Smooth muscle cell (in vitro differentiated cells): ENCODE results near the gene CX3CL1. TPM values are rescaled to one million over a fixed set of nuclear protein-coding genes. Genes with fewer than 3 reads are reported as not detected.

Experiments used
- DNase-seq: peaks from one replicate; lab custom pipeline; 2025; ENCODE audit not compliant: unreplicated experiment; lab: John Stamatoyannopoulos, UW
- H2AFZ ChIP-seq: fragments of 200-600 bp; sonication (generic); 2 replicates; pipeline ENCODE4 v1.6.0; 2016; ENCODE audit warnings: antibody characterized with exemption, low read depth, mild to moderate bottlenecking
- H3F3A ChIP-seq: fragments of 200-600 bp; sonication (generic); 2 replicates; pipeline ENCODE4 v1.6.0; 2017; ENCODE audit warnings: antibody characterized with exemption, low read depth
- H3K27ac ChIP-seq: fragments of 200-600 bp; sonication (generic); 2 replicates; pipeline ENCODE4 v1.5.1; 2016; ENCODE audit warnings: low read depth, mild to moderate bottlenecking
- H3K27me3 ChIP-seq: fragments of 200-600 bp; sonication (generic); 2 replicates; pipeline ENCODE4 v1.6.1; 2016; ENCODE audit warnings: low read depth, mild to moderate bottlenecking
- H3K36me3 ChIP-seq: fragments of 200-600 bp; sonication (generic); 2 replicates; pipeline ENCODE4 v1.5.1; 2016; ENCODE audit warnings: low read depth
- H3K4me1 ChIP-seq: fragments of 200-600 bp; sonication (generic); 2 replicates; pipeline ENCODE4 v1.5.1; 2016; ENCODE audit warnings: low read depth
- H3K4me2 ChIP-seq: fragments of 200-600 bp; sonication (generic); 2 replicates; pipeline ENCODE4 v1.6.0; 2016; ENCODE audit warnings: mild to moderate bottlenecking
- H3K4me3 ChIP-seq: fragments of 200-600 bp; sonication (generic); 2 replicates; pipeline ENCODE4 v1.5.1; 2016; ENCODE audit warnings: mild to moderate bottlenecking
- H3K79me2 ChIP-seq: fragments of 200-600 bp; sonication (generic); 2 replicates; pipeline ENCODE4 v1.6.0; 2016; ENCODE audit warnings: low read depth, mild to moderate bottlenecking
- H3K9ac ChIP-seq: fragments of 200-600 bp; sonication (generic); 2 replicates; pipeline ENCODE4 v1.6.0; 2016; ENCODE audit warnings: low read depth
- H3K9me3 ChIP-seq: fragments of 200-600 bp; sonication (generic); replicated peaks from 2 replicates; pipeline ENCODE4 v1.5.1; 2016; ENCODE audit warnings: low read depth
- H4K20me1 ChIP-seq: fragments of 200-600 bp; sonication (generic); 2 replicates; pipeline ENCODE4 v1.6.0; 2016; ENCODE audit warnings: low read depth
- WGBS: methylation state at CpG from one replicate; pipeline ENCODE4 v1.1.7; 2016; ENCODE audit warnings: low lambda C conversion rate; 5-methylcytosine and 5-hydroxymethylcytosine counted together
- polyA plus RNA-seq: library from polyadenylated mRNA; unstranded; fragments of >200 nt; fragmentation: Nextera tagmentation; extraction: Ambion mirVana; gene quantifications from 2 replicates; pipeline ENCODE4 v1.2.1, GENCODE V29; 2016
- total RNA-seq: library from RNA; depleted of rRNA; stranded (reverse); fragments of >200 nt; gene quantifications from 2 replicates; pipeline ENCODE4 v1.2.3, GENCODE V29; 2014
- TF ChIP-seq, protein P1 (sequence below): fragments of 200-600 bp; sonication (generic); IDR thresholded peaks from 2 replicates; pipeline ENCODE4 v1.5.1; 2017; ENCODE audit warnings: borderline replicate concordance, mild to moderate bottlenecking, antibody characterized with exemption; ENCODE audit not compliant: insufficient read depth, poor library complexity, severe bottlenecking

The CX3CL1 gene
- total and polyA plus RNA-seq, 2 experiments from 2014 or later = 2.2 to 5.4 TPM

DNA sequence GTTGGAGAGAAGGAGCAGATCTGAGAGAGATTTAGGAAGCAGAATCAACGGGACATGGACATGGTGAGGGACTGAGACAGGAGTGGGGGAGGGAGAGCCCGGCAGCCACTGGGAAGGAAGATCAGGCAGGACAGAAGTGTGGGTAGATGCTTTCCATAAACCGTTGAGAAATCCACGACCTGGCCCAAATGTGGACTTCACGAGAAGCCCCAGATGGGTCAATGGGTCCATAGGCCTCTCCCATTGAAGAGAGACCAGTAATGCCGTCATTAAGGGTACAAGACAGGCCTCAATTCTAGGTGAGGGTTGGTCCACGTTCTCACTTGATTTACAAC, 14.2 kb upstream of the CX3CL1 start:
- H3K9ac ChIP-seq = no peak overlapping the region
- no peaks in the 10 kb centered on the region for H4K20me1 ChIP-seq
- H3K4me3 ChIP-seq = no peak overlapping the region
- no peak overlapping the region for H3K27ac ChIP-seq
- TF ChIP-seq, protein P1, sequence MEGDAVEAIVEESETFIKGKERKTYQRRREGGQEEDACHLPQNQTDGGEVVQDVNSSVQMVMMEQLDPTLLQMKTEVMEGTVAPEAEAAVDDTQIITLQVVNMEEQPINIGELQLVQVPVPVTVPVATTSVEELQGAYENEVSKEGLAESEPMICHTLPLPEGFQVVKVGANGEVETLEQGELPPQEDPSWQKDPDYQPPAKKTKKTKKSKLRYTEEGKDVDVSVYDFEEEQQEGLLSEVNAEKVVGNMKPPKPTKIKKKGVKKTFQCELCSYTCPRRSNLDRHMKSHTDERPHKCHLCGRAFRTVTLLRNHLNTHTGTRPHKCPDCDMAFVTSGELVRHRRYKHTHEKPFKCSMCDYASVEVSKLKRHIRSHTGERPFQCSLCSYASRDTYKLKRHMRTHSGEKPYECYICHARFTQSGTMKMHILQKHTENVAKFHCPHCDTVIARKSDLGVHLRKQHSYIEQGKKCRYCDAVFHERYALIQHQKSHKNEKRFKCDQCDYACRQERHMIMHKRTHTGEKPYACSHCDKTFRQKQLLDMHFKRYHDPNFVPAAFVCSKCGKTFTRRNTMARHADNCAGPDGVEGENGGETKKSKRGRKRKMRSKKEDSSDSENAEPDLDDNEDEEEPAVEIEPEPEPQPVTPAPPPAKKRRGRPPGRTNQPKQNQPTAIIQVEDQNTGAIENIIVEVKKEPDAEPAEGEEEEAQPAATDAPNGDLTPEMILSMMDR = no peak
- H3F3A ChIP-seq = no peaks in the 10 kb centered on the region
- H2AFZ ChIP-seq = no peak overlapping the region
- no peaks in the 10 kb centered on the region for H3K79me2 ChIP-seq
- no peak for DNase-seq
- H3K36me3 ChIP-seq = no peaks in the 10 kb centered on the region
- H3K27me3 ChIP-seq = no peaks in the 10 kb centered on the region
- no peaks in the 10 kb centered on the region for H3K9me3 ChIP-seq
- WGBS = 81% methylated on average over 7 of the region's 7 CpGs
- no peak overlapping the region for H3K4me2 ChIP-seq
- H3K4me1 ChIP-seq = no peaks in the 10 kb centered on the region

DNA sequence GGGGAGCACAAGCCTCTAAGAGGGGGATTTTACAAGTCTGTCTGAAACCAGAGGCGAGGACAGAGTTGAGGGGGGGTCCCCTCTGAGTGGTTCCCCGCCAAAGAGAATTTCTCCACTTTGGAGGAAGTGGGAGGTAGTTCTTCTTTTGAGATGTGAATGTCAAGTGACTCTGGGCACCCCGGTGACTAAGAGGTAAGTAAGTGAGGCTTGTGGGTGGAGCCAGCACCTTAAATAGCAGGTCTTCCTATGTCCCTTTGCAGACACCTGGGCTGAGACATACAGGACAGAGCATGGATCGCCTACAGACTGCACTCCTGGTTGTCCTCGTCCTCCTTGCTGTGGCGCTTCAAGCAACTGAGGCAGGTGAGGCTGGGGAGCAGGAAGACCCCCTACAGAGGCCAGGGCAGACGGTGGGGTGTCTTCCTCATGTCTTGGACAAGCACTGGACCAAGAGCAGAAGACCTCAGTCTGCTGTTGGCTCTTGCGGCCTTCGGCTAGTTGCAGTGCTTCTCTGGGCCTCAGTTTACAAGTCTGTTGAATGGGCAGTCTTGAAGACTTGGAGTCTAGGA, 13.7 kb upstream of the CX3CL1 start, which contains the start of gene CCL22:
TSS of gene CCL22 (plus strand) at position 257 of the 569 bp plus-strand sequence. CDS start at position 291, 34 bp downstream.
- Histone ChIP-seq H3K9me3 (no peaks in the 10 kb centered on the region), H3K27me3 (no peaks in the 10 kb centered on the region), H2AFZ (no peak within 1 kb of the TSS), H3K9ac (no peak within 1 kb of the TSS), H3K36me3 (no peaks in the 10 kb centered on the region), H3K4me2 (no peak within 1 kb of the TSS), H4K20me1 (no peaks in the 10 kb centered on the region), H3K79me2 (no peaks in the 10 kb centered on the region), H3K4me3 (no peak within 1 kb of the TSS), H3K4me1 (no peaks in the 10 kb centered on the region), H3K27ac (no peak within 1 kb of the TSS), H3F3A (no peaks in the 10 kb centered on the region)
- TF ChIP-seq, protein P1 = no peak
- no peak for DNase-seq
- WGBS = 87% methylated on average over 9 of the region's 9 CpGs

DNA sequence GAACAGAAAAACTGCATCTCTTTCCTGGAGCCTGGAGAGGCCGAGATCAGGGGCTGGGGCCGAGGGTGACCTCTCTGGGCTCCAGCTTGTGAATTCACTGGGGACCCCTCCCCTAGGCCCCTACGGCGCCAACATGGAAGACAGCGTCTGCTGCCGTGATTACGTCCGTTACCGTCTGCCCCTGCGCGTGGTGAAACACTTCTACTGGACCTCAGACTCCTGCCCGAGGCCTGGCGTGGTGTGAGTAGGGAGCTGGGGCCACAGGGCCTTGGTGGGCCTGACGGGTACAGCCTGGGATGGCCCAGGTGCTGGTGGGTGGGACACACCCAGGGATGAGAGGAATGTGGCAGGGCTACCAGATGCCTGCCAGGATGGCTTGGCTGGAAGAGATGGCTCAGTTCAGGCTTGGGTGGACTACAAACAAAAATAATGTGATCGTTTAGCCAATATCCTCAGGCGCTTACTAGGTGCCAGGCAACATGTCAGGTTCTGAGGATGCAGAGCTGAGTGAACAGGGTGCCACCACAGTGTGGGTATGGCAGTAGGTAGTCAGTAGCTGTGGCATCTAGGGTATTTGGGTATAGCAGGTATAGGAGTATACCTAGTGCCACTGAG, 11.9 kb upstream of the CX3CL1 start:
- H4K20me1 ChIP-seq = no peaks in the 10 kb centered on the region
- H3K9me3 ChIP-seq = no peaks in the 10 kb centered on the region
- no peak overlapping the region for H2AFZ ChIP-seq
- no peaks in the 10 kb centered on the region for H3K36me3 ChIP-seq
- no peak overlapping the region for H3K4me2 ChIP-seq
- no peak overlapping the region for H3K9ac ChIP-seq
- H3K79me2 ChIP-seq = no peaks in the 10 kb centered on the region
- 95% methylated on average over 16 of the region's 16 CpGs for WGBS
- H3F3A ChIP-seq = no peaks in the 10 kb centered on the region
- TF ChIP-seq, protein P1 = no peak
- no peaks in the 10 kb centered on the region for H3K27me3 ChIP-seq
- no peak overlapping the region for H3K4me3 ChIP-seq
- no peak overlapping the region for H3K27ac ChIP-seq
- no peaks in the 10 kb centered on the region for H3K4me1 ChIP-seq
- no peak for DNase-seq

DNA sequence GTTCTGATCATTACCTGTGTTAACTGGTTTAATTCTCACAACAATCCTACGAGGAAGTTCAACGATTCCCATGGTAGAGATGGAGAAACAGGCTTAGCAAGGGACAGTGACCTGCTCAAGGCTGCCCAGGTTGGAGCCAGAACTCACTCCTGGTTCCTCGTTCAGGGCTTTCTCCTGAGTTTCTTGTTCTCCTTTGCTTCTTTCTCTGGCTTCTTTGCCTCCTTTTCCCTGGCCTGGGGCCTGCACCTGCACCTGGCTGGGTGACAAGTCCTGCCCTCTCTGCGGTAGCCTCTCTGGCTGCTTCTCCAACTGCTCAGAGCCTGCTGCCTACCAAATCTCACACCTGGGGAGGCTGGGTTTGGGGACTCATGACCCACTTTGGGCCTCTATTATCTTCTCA, 10.9 kb upstream of the CX3CL1 start:
- TF ChIP-seq, protein P1 = no peak
- H3K36me3 ChIP-seq = no peaks in the 10 kb centered on the region
- 83% methylated on average over 4 of the region's 4 CpGs for WGBS
- H3K4me2 ChIP-seq = no peak overlapping the region
- H3F3A ChIP-seq = no peaks in the 10 kb centered on the region
- no peaks in the 10 kb centered on the region for H3K9me3 ChIP-seq
- H3K27me3 ChIP-seq = no peaks in the 10 kb centered on the region
- DNase-seq = no peak
- no peak overlapping the region for H3K4me3 ChIP-seq
- H2AFZ ChIP-seq = no peak overlapping the region
- H3K4me1 ChIP-seq = no peaks in the 10 kb centered on the region
- no peak overlapping the region for H3K27ac ChIP-seq
- no peaks in the 10 kb centered on the region for H3K79me2 ChIP-seq
- no peaks in the 10 kb centered on the region for H4K20me1 ChIP-seq
- H3K9ac ChIP-seq = no peak overlapping the region
